MCF 10A (cell line): ENCODE results near the gene GRAMD1B. TPM values are rescaled to one million over a fixed set of nuclear protein-coding genes. Genes with fewer than 3 reads are reported as not detected.

Experiments
- BruUV-seq: library from RNA; stranded (reverse); fragments of 400-500 nt; replicated peaks from 2 replicates; lab custom pipeline; 2021; lab: Mats Ljungman, UMichigan
- CTCF ChIA-PET: fragments of 300-600 bp; sonication (Branson Sonifier 250); formaldehyde crosslinking; extraction: SDS; loops from one replicate; lab custom pipeline; 2021; ENCODE audit warnings: antibody characterized with exemption, inconsistent platforms; lab: Yijun Ruan, JAX
- POLR2A ChIA-PET: fragments of 300-600, 350-650 bp; sonication (Branson Sonifier 250); formaldehyde crosslinking; extraction: SDS; loops from one replicate; lab custom pipeline; 2020; ENCODE audit warnings: antibody characterized with exemption, inconsistent platforms; lab: Yijun Ruan, JAX
- DNase-seq: peaks from one replicate; pipeline ENCODE4 v3.0.0-alpha.2; 2018; ENCODE audit not compliant: unreplicated experiment
- H3K27ac Mint-ChIP-seq: one replicate; pipeline ENCODE4 v1.8.0; 2022; ENCODE audit warnings: mild to moderate bottlenecking, low read depth, mixed read lengths; ENCODE audit not compliant: unreplicated experiment
- H3K27me3 Mint-ChIP-seq: one replicate; pipeline ENCODE4 v1.8.0; 2022; ENCODE audit warnings: mixed read lengths; ENCODE audit not compliant: insufficient read depth, unreplicated experiment
- H3K36me3 Mint-ChIP-seq: one replicate; pipeline ENCODE4 v1.8.0; 2022; ENCODE audit warnings: mild to moderate bottlenecking, moderate library complexity, mixed read lengths; ENCODE audit not compliant: insufficient read depth, unreplicated experiment
- H3K4me1 Mint-ChIP-seq: one replicate; pipeline ENCODE4 v1.8.0; 2022; ENCODE audit warnings: mixed read lengths; ENCODE audit not compliant: insufficient read depth, unreplicated experiment
- H3K4me3 Mint-ChIP-seq: one replicate; pipeline ENCODE4 v1.8.0; 2022; ENCODE audit warnings: mild to moderate bottlenecking, moderate library complexity, mixed read lengths; ENCODE audit not compliant: unreplicated experiment
- H3K9me3 Mint-ChIP-seq: one replicate; pipeline ENCODE4 v1.8.0; 2022; ENCODE audit warnings: mixed read lengths; ENCODE audit not compliant: unreplicated experiment
- intact Hi-C: fragments of 100-400 bp; cut with micrococcal nuclease; formaldehyde crosslinking; loops from 2 replicates; pipeline ENCODE4 v1.14.1; 2022
- total RNA-seq: library from RNA; stranded (reverse); gene quantifications from 2 replicates; pipeline ENCODE4 v1.2.3, GENCODE V29; 2022
- TF ChIP-seq, protein P1 (sequence below): fragments of 200-600 bp; IDR thresholded peaks from one replicate; pipeline ENCODE4 v1.8.0; 2022; ENCODE audit warnings: antibody characterized with exemption, mild to moderate bottlenecking; ENCODE audit not compliant: unreplicated experiment

Gene GRAMD1B
- total RNA-seq, 1 experiment from 2014 or later: 0.26 TPM

DNA sequence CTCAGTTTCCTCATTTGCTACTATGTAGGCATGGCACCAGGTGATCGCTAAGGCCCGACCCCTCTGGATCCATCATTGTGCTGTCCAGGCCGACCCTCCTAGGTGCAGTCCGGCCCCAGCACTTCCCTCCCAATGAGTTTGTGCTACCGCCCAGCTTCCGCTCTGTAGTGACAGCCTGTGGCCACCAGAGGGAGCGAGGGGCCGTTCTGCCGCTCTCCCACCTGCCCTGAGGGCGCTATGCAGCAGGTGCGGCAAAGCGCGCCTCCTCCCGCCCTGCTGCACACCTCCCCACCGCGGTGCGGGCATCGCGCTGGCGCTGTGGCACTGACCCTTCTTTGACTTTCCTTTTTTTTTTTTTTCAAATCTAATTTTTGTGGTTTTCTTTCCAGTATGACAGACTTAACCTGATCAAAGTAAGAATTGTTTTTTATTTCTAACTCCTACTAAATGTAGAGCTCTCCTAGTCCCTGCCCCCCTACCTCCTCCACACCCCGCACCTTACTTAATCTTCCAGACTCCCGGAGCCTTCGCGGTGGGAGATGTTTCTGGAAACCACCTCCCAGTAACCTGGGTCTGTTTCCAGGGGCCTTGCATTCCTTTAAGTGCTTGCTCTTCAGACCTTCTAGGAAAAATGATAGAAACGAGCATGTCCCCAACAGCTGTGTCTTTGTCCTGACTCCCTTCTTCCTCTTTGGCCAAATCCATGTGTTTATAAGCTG lies 150.6 kb downstream of the GRAMD1B start:
- intact Hi-C loops: loop anchor here (1.0 kb wide), 2 partner anchors 61 to 127 kb away; no protein-coding TSS in a partner anchor
- Mint-ChIP-seq H3K27me3 (peaks cover 49% of the 10 kb centered on the region), H3K4me3 (no peak overlapping the region), H3K27ac (no peak overlapping the region), H3K9me3 (no peaks in the 10 kb centered on the region), H3K36me3 (no peaks in the 10 kb centered on the region), H3K4me1 (peaks cover 9% of the 10 kb centered on the region)
- CTCF ChIA-PET: interaction anchor here (0.6 to 14.8 kb wide), 48 partner anchors 10 to 487 kb away, joined by 3 to 354 read pairs (median 4); partner anchors contain the start of gene SCN3B
- BruUV-seq: no TSS peak
- POLR2A ChIA-PET: interaction anchor here (0.7 to 1.3 kb wide), 4 partner anchors 9 to 1368 kb away, joined by 3 to 5 read pairs (median 4); no protein-coding TSS in a partner anchor
- DNase-seq: peak; percentile 68
- TF ChIP-seq, protein P1, sequence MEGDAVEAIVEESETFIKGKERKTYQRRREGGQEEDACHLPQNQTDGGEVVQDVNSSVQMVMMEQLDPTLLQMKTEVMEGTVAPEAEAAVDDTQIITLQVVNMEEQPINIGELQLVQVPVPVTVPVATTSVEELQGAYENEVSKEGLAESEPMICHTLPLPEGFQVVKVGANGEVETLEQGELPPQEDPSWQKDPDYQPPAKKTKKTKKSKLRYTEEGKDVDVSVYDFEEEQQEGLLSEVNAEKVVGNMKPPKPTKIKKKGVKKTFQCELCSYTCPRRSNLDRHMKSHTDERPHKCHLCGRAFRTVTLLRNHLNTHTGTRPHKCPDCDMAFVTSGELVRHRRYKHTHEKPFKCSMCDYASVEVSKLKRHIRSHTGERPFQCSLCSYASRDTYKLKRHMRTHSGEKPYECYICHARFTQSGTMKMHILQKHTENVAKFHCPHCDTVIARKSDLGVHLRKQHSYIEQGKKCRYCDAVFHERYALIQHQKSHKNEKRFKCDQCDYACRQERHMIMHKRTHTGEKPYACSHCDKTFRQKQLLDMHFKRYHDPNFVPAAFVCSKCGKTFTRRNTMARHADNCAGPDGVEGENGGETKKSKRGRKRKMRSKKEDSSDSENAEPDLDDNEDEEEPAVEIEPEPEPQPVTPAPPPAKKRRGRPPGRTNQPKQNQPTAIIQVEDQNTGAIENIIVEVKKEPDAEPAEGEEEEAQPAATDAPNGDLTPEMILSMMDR: peak; percentile 95

DNA sequence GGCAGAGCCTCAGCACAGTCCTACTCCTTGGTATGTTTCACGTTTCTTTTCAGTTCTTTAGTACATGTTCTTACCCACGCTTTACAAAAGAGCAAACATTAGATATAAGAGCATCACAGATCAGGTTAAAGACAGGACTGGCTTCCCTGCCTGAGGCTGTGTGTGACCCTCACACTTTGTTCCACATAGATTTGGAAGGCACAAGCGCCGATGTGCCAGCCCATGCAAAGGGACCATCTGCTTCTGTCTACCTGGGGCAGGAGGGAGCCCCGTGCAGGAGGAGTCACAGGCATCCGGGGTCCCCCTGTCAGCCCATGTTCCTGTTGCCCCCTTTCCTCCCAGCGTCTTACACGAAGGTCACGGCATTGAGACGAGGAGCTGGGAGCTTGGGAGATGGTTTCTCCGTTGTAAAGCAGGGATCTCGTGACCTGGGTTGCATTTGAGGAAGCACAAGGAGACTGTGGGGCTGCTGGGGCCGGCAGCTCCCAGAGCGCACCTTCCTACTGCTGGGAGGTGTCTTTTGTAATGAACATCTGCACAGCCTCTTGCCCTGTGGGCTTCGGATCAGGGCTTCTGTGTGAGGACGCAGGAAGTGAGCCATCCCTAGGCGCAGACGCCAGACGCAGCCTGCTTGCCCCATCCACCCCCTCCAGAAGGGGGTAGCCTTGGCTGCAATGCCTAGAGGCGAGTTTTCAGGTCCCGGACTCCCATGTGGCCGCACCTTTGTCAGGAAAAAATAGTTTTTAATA lies 151.8 kb downstream of the GRAMD1B start:
- no peak overlapping the region for H3K27ac Mint-ChIP-seq
- no peak for DNase-seq
- H3K9me3 Mint-ChIP-seq: no peaks in the 10 kb centered on the region
- TF ChIP-seq, protein P1: no peak
- H3K36me3 Mint-ChIP-seq: no peaks in the 10 kb centered on the region
- H3K27me3 Mint-ChIP-seq: peaks cover 49% of the 10 kb centered on the region
- intact Hi-C loops: no loop called here
- ChIA-PET CTCF (interaction anchor here (0.6 to 14.8 kb wide), 21 partner anchors 9 to 613 kb away, joined by 3 to 354 read pairs (median 4); no protein-coding TSS in a partner anchor), POLR2A (interaction anchor here (1.2 kb wide), 1 partner anchor 10 kb away, joined by 4 read pairs; no protein-coding TSS in a partner anchor)
- BruUV-seq: no TSS peak
- peaks cover 9% of the 10 kb centered on the region for H3K4me1 Mint-ChIP-seq
- no peak overlapping the region for H3K4me3 Mint-ChIP-seq

DNA sequence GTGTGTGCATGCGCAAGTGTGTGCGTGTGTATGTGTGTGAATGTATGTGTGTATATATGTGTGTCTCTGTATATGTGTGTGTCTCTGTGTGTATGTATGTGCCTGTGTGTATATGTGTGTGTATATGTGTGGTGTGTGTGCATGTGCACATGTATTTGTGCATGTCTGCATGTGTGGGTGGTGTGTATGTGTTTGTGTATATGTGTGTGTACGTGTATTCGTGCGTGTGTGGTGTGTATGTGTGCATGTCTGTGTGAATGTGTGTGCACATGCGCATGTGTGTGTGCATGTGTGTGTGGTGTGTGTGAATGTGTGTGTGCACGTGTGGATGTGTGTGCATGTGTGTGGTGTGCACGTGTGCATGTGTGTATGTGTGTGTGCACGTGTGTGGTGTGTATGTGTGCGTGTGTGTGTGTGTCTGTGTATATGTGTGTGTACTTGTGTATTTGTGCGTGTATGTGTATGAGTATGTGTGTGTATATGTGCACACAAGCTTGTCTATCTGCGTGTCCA lies 153.0 kb downstream of the GRAMD1B start:
- peaks cover 9% of the 10 kb centered on the region for H3K4me1 Mint-ChIP-seq

More for the DNA sequence above, 153.0 kb downstream of the GRAMD1B start:
- Mint-ChIP-seq H3K27me3 (peaks cover 52% of the 10 kb centered on the region), H3K9me3 (no peaks in the 10 kb centered on the region), H3K27ac (no peak overlapping the region), H3K36me3 (no peaks in the 10 kb centered on the region), H3K4me3 (no peak overlapping the region)
- no peak for DNase-seq
- TF ChIP-seq, protein P1: no peak
- ChIA-PET POLR2A (interaction anchor here (0.6 to 0.7 kb wide), 2 partner anchors 37 to 132 kb away, joined by 3 read pairs; no protein-coding TSS in a partner anchor), CTCF (interaction anchor here (0.5 to 14.8 kb wide), 9 partner anchors 9 to 554 kb away, joined by 3 to 354 read pairs (median 4); no protein-coding TSS in a partner anchor)
- intact Hi-C loops: no loop called here
- BruUV-seq: no TSS peak
